Mesendoderm (in vitro differentiated cells): Measurements from ENCODE around the gene TMEM181.

Source experiments
- DNase-seq: peaks from one replicate; pipeline ENCODE4 v3.0.0; 2013
- H2AK5ac ChIP-seq: 2 replicates; pipeline ENCODE4 v1.6.1; 2013; ENCODE audit warnings: low read length, inconsistent platforms
- H2BK120ac ChIP-seq: 2 replicates; pipeline ENCODE4 v1.6.1; 2013; ENCODE audit warnings: low read depth, mild to moderate bottlenecking, low read length, moderate library complexity, mixed read lengths
- H2BK15ac ChIP-seq: replicated peaks from 2 replicates; pipeline ENCODE4 v1.6.1; 2013; ENCODE audit warnings: low read depth, mild to moderate bottlenecking, moderate library complexity
- H2BK5ac ChIP-seq: 2 replicates; pipeline ENCODE4 v1.6.1; 2013; ENCODE audit warnings: low read length, inconsistent platforms
- H3K18ac ChIP-seq: 2 replicates; pipeline ENCODE4 v1.6.1; 2013; ENCODE audit warnings: mild to moderate bottlenecking, low read length, mixed read lengths
- H3K23ac ChIP-seq: one replicate; pipeline ENCODE4 v1.6.1; 2013; ENCODE audit warnings: low read length
- H3K27ac ChIP-seq: 2 replicates; pipeline ENCODE4 v1.5.1; 2013; ENCODE audit warnings: low read depth, mild to moderate bottlenecking, inconsistent platforms, low read length, moderate library complexity
- H3K27me3 ChIP-seq: 2 replicates; pipeline ENCODE4 v1.6.1; 2013; ENCODE audit warnings: low read length, control low read depth, mild to moderate bottlenecking, inconsistent platforms; ENCODE audit not compliant: insufficient read depth, poor library complexity
- H3K36me3 ChIP-seq: 2 replicates; pipeline ENCODE4 v1.6.1; 2013; ENCODE audit warnings: low read length, inconsistent platforms; ENCODE audit not compliant: control insufficient read depth, insufficient read depth
- H3K4ac ChIP-seq: one replicate; pipeline ENCODE4 v1.6.1; 2013; ENCODE audit warnings: low read depth, mild to moderate bottlenecking, low read length, moderate library complexity
- H3K4me1 ChIP-seq: 2 replicates; pipeline ENCODE4 v1.6.1; 2013; ENCODE audit warnings: low read depth, low read length, inconsistent platforms; ENCODE audit not compliant: control insufficient read depth
- H3K4me2 ChIP-seq: 2 replicates; pipeline ENCODE4 v1.6.1; 2013; ENCODE audit warnings: low read length
- H3K4me3 ChIP-seq: 2 replicates; pipeline ENCODE4 v1.5.1; 2013; ENCODE audit warnings: mild to moderate bottlenecking, low read length
- H3K56ac ChIP-seq: one replicate; pipeline ENCODE4 v1.6.1; 2013; ENCODE audit warnings: low read length
- H3K79me1 ChIP-seq: 2 replicates; pipeline ENCODE4 v1.6.1; 2013; ENCODE audit warnings: low read length, inconsistent platforms
- H3K79me2 ChIP-seq: 2 replicates; pipeline ENCODE4 v1.6.1; 2013; ENCODE audit warnings: mild to moderate bottlenecking, low read length; ENCODE audit not compliant: control insufficient read depth, insufficient read depth
- H3K9ac ChIP-seq: 2 replicates; pipeline ENCODE4 v1.6.1; 2013; ENCODE audit warnings: low read length, inconsistent platforms
- H4K5ac ChIP-seq: one replicate; pipeline ENCODE4 v1.6.1; 2013; ENCODE audit warnings: low read length
- H4K8ac ChIP-seq: one replicate; pipeline ENCODE4 v1.6.1; 2013; ENCODE audit warnings: low read depth, mild to moderate bottlenecking, control low read depth, low read length, moderate library complexity
- WGBS: extraction: QIAGEN DNeasy Blood & Tissue Kit; methylation state at CpG from one replicate; pipeline ENCODE4 v1.1.7; 2013; ENCODE audit warnings: low lambda C conversion rate, missing lambda C conversion rate; ENCODE audit not compliant: insufficient coverage; ENCODE audit errors: extremely low coverage; 5-methylcytosine and 5-hydroxymethylcytosine counted together

Gene TMEM181

DNA sequence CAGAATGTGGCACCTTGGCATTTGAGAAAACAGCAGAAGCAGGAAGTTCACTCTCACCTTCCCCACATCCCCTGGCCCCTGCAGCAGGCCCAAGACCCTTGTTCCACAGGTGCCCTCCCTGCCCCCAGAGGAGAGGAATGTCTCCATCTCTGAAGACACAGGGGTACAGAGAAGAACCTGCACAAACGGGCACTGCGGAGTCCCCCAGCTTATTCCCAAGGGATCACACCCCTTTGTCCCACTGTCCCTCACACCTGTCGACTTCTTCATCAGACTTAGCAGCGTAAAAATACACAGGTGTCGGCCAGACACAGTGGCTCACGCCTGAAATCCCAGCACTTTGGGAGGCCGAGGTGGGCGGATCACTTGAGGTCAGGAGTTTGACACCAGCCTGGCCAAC lies 42.9 kb upstream of the TMEM181 start:
- DNase-seq: no peak
- no peaks in the 10 kb centered on the region for H3K79me2 ChIP-seq
- no peak overlapping the region for H3K27ac ChIP-seq

DNA sequence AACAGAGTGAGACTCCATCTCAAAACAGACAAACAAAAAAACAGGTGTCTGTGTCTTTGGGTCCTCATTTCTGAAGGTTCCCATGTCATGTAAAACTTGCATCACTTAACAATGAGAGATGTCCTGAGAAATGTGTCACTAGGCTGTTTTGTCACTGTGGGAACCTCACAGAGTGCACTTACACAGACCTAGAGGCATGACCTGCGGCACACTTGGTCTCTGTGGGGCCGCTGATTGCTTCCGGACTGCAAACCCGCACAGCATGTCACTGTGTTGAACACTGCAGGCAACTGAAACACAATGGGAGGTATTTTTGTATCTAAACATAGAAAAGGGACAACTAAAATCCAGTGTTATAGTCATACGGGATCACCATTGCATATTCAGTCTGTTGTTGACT lies 42.3 kb upstream of the TMEM181 start:
- Histone ChIP-seq H3K36me3 (no peaks in the 10 kb centered on the region), H3K9ac (no peak overlapping the region), H3K4ac (no peak overlapping the region), H3K79me2 (no peaks in the 10 kb centered on the region), H3K56ac (no peak overlapping the region), H3K27ac (no peak overlapping the region), H2BK15ac (no peak overlapping the region), H3K4me2 (no peak overlapping the region), H3K4me1 (no peaks in the 10 kb centered on the region), H4K5ac (no peak overlapping the region), H3K79me1 (no peaks in the 10 kb centered on the region), H3K27me3 (no peaks in the 10 kb centered on the region), H3K18ac (no peak overlapping the region), H2BK5ac (no peak overlapping the region), H3K23ac (no peak overlapping the region), H2BK120ac (no peak overlapping the region), H3K4me3 (no peak overlapping the region), H4K8ac (no peak overlapping the region), H2AK5ac (no peak overlapping the region)
- no peak for DNase-seq
- WGBS: no CpG with 5 or more reads among the region's 5 CpGs

More for the DNA sequence above, 42.9 kb upstream of the TMEM181 start:
- Histone ChIP-seq H3K79me1 (no peaks in the 10 kb centered on the region), H3K18ac (no peak overlapping the region), H3K27me3 (no peaks in the 10 kb centered on the region), H2BK120ac (no peak overlapping the region), H3K4me3 (no peak overlapping the region), H4K8ac (no peak overlapping the region), H3K36me3 (no peaks in the 10 kb centered on the region), H2BK15ac (no peak overlapping the region), H3K23ac (no peak overlapping the region), H3K56ac (no peak overlapping the region), H4K5ac (no peak overlapping the region), H2BK5ac (no peak overlapping the region), H3K4ac (no peak overlapping the region), H3K4me1 (no peaks in the 10 kb centered on the region), H3K4me2 (no peak overlapping the region), H2AK5ac (no peak overlapping the region), H3K9ac (no peak overlapping the region)
- WGBS: no CpG with 5 or more reads among the region's 8 CpGs

DNA sequence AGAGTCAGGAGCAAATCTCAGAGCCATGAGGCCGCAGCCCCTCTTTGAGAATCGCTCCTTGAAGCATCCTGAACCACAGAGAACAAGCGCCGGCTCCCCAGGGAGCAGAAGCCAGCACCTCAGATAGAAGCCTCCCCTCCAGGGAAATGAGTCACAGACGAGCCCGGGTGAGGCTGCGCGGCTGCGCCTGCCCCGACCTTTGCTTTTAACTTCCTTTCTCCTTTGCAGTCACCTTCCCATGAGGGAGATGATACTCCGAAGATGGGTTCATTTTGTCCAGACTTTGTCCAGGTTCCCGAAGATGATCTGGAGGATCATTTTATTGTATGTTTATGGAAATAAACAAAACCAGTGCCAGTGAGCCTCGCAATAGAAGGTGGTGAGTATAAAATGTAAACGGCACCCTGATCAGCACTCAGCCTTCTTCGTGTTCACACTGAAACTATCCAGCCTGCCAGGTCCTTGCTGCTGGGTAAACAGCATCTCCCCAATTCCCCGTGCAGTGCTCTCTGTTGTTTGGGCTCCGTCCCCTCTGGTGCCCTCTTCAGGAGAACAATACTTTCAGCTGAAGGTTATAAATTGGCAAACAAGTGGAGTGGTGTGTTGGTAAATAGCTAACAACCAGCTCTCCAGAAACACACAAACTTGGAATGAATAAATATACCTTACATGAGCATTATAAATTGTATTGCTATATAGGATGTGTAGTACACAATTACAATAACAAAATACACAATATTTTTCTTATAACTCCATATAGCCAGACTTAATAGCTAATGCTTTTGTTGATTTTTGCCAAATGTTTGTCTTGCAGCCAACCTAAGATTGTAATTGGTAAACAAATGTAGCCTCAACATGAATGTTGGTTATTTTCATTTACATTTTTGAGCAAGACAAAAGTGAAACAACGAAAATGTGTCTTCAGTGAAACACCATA lies 41.4 kb upstream of the TMEM181 start:
- H3K27ac ChIP-seq: no peak overlapping the region
- H3K4me2 ChIP-seq: peak overlapping the region; percentile 66
- peak; percentile 94 for DNase-seq

DNA sequence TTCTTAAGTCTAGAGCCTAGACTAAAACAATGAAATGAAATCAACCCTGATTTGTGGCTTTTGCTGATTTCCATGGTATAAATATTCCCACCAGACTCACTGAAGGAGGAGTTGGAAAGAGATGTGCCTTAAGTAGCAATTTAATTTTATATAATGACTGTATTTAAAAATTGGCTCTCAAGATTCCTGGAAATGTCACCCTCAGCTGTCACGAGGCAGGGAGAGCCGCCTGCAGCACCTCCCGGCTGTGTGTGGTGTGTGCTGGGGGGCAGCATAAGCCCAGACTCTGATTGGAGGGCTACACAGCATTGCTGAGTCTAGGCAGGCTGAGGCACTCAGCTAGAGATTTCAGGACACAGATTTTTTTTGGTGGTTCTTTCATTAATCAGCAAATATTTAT lies 40.6 kb upstream of the TMEM181 start:
- no peak overlapping the region for H2BK120ac ChIP-seq
- H3K79me1 ChIP-seq: no peaks in the 10 kb centered on the region
- H3K27ac ChIP-seq: no peak overlapping the region
- no peak for DNase-seq
- H3K4me3 ChIP-seq: no peak overlapping the region
- no peaks in the 10 kb centered on the region for H3K4me1 ChIP-seq
- H2AK5ac ChIP-seq: no peak overlapping the region
- H2BK15ac ChIP-seq: no peak overlapping the region
- H2BK5ac ChIP-seq: no peak overlapping the region
- H4K8ac ChIP-seq: no peak overlapping the region
- no peak overlapping the region for H4K5ac ChIP-seq
- H3K9ac ChIP-seq: no peak overlapping the region
- H3K18ac ChIP-seq: no peak overlapping the region
- no peak overlapping the region for H3K4me2 ChIP-seq
- H3K4ac ChIP-seq: no peak overlapping the region
- WGBS: no CpG with 5 or more reads among the region's 3 CpGs
- H3K23ac ChIP-seq: no peak overlapping the region
- no peak overlapping the region for H3K56ac ChIP-seq
- no peaks in the 10 kb centered on the region for H3K36me3 ChIP-seq
- no peaks in the 10 kb centered on the region for H3K79me2 ChIP-seq
- no peaks in the 10 kb centered on the region for H3K27me3 ChIP-seq

More for the DNA sequence above, 41.4 kb upstream of the TMEM181 start:
- Histone ChIP-seq H2BK15ac (no peak overlapping the region), H3K9ac (peak overlapping the region; percentile 52), H3K79me2 (no peaks in the 10 kb centered on the region), H3K4me1 (no peaks in the 10 kb centered on the region), H3K27me3 (no peaks in the 10 kb centered on the region), H4K8ac (no peak overlapping the region), H3K36me3 (no peaks in the 10 kb centered on the region), H2BK5ac (no peak overlapping the region), H3K4me3 (peak overlapping the region; percentile 2), H3K23ac (no peak overlapping the region), H2AK5ac (no peak overlapping the region), H2BK120ac (no peak overlapping the region), H3K18ac (no peak overlapping the region), H3K4ac (no peak overlapping the region), H3K56ac (peak overlapping the region; percentile 62), H3K79me1 (no peaks in the 10 kb centered on the region), H4K5ac (no peak overlapping the region)
- WGBS: no CpG with 5 or more reads among the region's 18 CpGs

DNA sequence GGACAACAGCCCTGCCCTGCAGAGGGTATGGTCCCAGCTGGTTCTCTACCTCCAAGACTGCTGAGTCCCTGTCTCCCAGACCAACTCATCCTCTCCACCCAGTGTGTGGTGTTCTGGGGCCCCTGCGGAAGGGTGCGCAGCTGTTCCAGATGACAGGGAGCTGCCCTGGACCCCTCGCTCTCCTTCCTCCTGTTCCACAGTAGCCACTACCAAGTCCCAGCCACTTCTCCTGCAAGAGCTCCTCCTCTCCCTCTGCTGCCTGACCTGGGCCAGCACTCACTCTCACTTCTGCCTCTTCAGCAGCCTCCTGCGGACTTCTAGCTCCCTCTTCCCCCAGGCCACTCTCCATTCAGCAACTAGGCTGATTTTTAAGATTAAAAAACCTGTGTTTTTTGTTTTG lies 40.1 kb upstream of the TMEM181 start:
- Histone ChIP-seq H4K5ac (no peak overlapping the region), H3K79me1 (no peaks in the 10 kb centered on the region), H2BK5ac (no peak overlapping the region), H3K4me1 (no peaks in the 10 kb centered on the region), H3K9ac (no peak overlapping the region), H4K8ac (no peak overlapping the region), H2BK120ac (no peak overlapping the region), H3K23ac (no peak overlapping the region), H3K4ac (no peak overlapping the region), H3K27me3 (no peaks in the 10 kb centered on the region), H3K18ac (no peak overlapping the region), H2AK5ac (no peak overlapping the region), H3K4me2 (no peak overlapping the region), H3K56ac (no peak overlapping the region), H3K4me3 (no peak overlapping the region), H3K79me2 (no peaks in the 10 kb centered on the region), H3K27ac (no peak overlapping the region), H3K36me3 (no peaks in the 10 kb centered on the region), H2BK15ac (no peak overlapping the region)
- WGBS: no CpG with 5 or more reads among the region's 4 CpGs
- no peak for DNase-seq
